HepG2 (cell line): ENCODE measurements around the gene SVOP. TPM values are rescaled to one million over a fixed set of nuclear protein-coding genes. Genes with fewer than 3 reads are reported as not detected.

Source experiments
- BHLHE40 ChIP-seq: IDR thresholded peaks from 2 replicates; pipeline ENCODE4 v1.6.1; 2011; ENCODE audit warnings: low read length, improper control_type of control experiment
- BRCA1 ChIP-seq: sonication (generic); formaldehyde crosslinking; IDR thresholded peaks from 2 replicates; pipeline ENCODE4 v1.4.0; 2020; ENCODE audit warnings: missing genetic modification reagents
- CREB1 ChIP-seq, 2 experiments: fragments of 450-650 bp in 1 of 2; IDR thresholded peaks; 2 replicates each; pipeline ENCODE4 v1.6.1; 2016 to 2017; ENCODE audit warnings: control low read depth in 1 of 2, mild to moderate bottlenecking in 1 of 2, missing compliant biosample characterization in 1 of 2, missing genetic modification characterization in 1 of 2
- CTCF ChIP-seq: sonication (generic); formaldehyde crosslinking; IDR thresholded peaks from 2 replicates; pipeline ENCODE4 v1.5.0; 2020; ENCODE audit warnings: mild to moderate bottlenecking, missing genetic modification reagents, moderate library complexity
- HNRNPUL1 ChIP-seq: fragments of 200-400 bp; formaldehyde crosslinking; IDR thresholded peaks from 2 replicates; pipeline ENCODE4 v1.6.1; 2017; ENCODE audit warnings: low read depth, mild to moderate bottlenecking, low read length, moderate library complexity
- KDM5A ChIP-seq: fragments of 200-600 bp; sonication (generic); IDR thresholded peaks from 2 replicates; pipeline ENCODE4 v1.7.0; 2018; ENCODE audit warnings: antibody characterized with exemption, mild to moderate bottlenecking, low read length, borderline replicate concordance
- KDM5B ChIP-seq: sonication (generic); formaldehyde crosslinking; IDR thresholded peaks from 2 replicates; pipeline ENCODE4 v1.4.0; 2020; ENCODE audit warnings: missing genetic modification reagents, mild to moderate bottlenecking, borderline replicate concordance
- MAFF ChIP-seq: IDR thresholded peaks from 2 replicates; pipeline ENCODE4 v1.6.1; 2011; ENCODE audit warnings: low read depth, low read length, improper control_type of control experiment
- MED13 ChIP-seq: sonication (generic); formaldehyde crosslinking; IDR thresholded peaks from 2 replicates; pipeline ENCODE4 v1.5.0; 2020; ENCODE audit warnings: missing genetic modification reagents
- PCBP2 ChIP-seq: fragments of 200-400 bp; formaldehyde crosslinking; optimal IDR thresholded peaks from 2 replicates; pipeline ENCODE3; 2018; ENCODE audit warnings: low read length, low read depth; ENCODE audit not compliant: poor library complexity, severe bottlenecking
- SNAPC2 ChIP-seq: sonication (generic); formaldehyde crosslinking; IDR thresholded peaks from 2 replicates; pipeline ENCODE4 v1.8.1; 2022; ENCODE audit warnings: mild to moderate bottlenecking, missing genetic modification reagents
- WIZ ChIP-seq: sonication (generic); formaldehyde crosslinking; IDR thresholded peaks from 2 replicates; pipeline ENCODE4 v1.5.1; 2020; ENCODE audit warnings: mild to moderate bottlenecking, missing genetic modification reagents
- ZBTB1 ChIP-seq: sonication (generic); formaldehyde crosslinking; IDR thresholded peaks from 2 replicates; pipeline ENCODE4 v1.4.0; 2020; ENCODE audit warnings: missing genetic modification reagents, borderline replicate concordance
- ZFP1 ChIP-seq: IDR thresholded peaks from 2 replicates; pipeline ENCODE4 v1.6.1; 2016
- ZNF501 ChIP-seq: sonication (generic); formaldehyde crosslinking; IDR thresholded peaks from 2 replicates; pipeline ENCODE4 v1.5.1; 2020; ENCODE audit warnings: mild to moderate bottlenecking, moderate library complexity, missing genetic modification reagents
- ZNF879 ChIP-seq: sonication (generic); formaldehyde crosslinking; IDR thresholded peaks from 2 replicates; pipeline ENCODE4 v1.8.1; 2023; ENCODE audit warnings: missing genetic modification reagents
- polyA plus RNA-seq, 8 experiments: library from polyadenylated mRNA; depleted of rRNA in 3 of 8; stranded (reverse) in 7 of 8; unstranded in 1 of 8; fragments of >200 nt; fragmentation: Illumina TruSeq in 4 of 8; extraction: Trizol in 4 of 8; gene quantifications; 2 replicates each; pipeline versions ENCODE4 v1.2.1 to v1.2.3, GENCODE V29; 2011 to 2016; ENCODE audit warnings: low read depth in 4 of 8, missing spikeins in 1 of 8, mixed read lengths in 1 of 8; ENCODE audit not compliant: insufficient read depth in 1 of 8
- total RNA-seq, 5 experiments: library from RNA; depleted of rRNA; stranded (reverse); fragments of >200 nt; fragmentation: Illumina TruSeq; extraction: Trizol; gene quantifications; 2 replicates each; pipeline ENCODE4 v1.2.3, GENCODE V29; 2016; ENCODE audit warnings: low read depth in 1 of 5
- TF ChIP-seq, protein P1 (sequence below): sonication (generic); formaldehyde crosslinking; IDR thresholded peaks from 2 replicates; pipeline ENCODE4 v1.5.1; 2020; ENCODE audit warnings: missing genetic modification reagents, mild to moderate bottlenecking, borderline replicate concordance
- TF ChIP-seq, protein P2 (sequence below): sonication (generic); formaldehyde crosslinking; IDR thresholded peaks from 2 replicates; pipeline ENCODE4 v1.4.0; 2020; ENCODE audit warnings: missing genetic modification reagents
- TF ChIP-seq, protein P3 (sequence below): sonication (generic); formaldehyde crosslinking; IDR thresholded peaks from 2 replicates; pipeline ENCODE4 v1.8.1; 2023; ENCODE audit warnings: mild to moderate bottlenecking, missing genetic modification reagents

Gene SVOP
- total and polyA plus RNA-seq, 2 of the 13 experiments (the other 11 are each of a cell fraction or from before 2014, with no cell fraction given): not detected

DNA sequence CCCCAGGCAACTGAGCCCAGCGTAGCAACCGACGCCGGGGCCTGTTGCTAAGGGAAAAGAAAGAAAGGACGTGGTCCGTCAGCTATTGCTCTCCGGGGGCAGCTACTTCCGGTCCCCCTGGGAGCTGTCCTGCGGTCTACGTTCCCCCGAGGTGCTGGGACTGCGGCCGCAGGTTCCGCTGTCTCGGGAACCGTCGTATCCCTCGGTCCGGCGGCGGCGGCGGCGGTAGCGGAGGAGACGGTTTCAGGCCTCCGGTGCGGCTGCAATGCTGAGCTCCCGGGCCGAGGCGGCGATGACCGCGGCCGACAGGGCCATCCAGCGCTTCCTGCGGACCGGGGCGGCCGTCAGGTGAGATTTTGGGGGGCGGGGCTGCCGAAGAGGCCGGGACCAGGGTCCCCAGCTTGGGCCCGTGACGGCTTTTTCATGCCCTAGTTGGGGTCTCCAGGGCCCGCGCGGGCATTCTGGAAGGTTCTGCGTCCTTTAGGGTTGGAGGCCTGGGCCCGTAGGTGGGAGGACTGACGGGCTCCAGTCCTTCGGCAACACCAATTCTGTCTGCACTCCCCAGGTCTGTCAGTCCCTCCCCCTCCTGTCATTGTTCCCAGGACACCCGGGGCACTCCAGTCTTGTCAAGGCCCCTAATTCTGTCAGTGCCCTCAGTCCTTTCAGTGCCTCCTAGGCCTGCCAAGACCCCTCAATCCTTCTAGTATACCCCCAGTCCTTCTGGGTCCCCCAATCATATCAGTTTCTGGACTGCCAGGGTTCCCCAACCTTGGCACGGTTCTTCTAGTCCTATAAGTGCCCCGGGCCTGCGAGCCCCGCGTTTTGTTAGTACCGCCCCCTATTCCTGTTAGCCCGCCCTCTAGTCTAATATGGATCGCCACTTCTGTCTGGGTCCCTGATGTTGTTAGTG lies 31.8 kb upstream of the SVOP start, which contains the start of gene USP30 (continued):
- TF ChIP-seq, protein P1, sequence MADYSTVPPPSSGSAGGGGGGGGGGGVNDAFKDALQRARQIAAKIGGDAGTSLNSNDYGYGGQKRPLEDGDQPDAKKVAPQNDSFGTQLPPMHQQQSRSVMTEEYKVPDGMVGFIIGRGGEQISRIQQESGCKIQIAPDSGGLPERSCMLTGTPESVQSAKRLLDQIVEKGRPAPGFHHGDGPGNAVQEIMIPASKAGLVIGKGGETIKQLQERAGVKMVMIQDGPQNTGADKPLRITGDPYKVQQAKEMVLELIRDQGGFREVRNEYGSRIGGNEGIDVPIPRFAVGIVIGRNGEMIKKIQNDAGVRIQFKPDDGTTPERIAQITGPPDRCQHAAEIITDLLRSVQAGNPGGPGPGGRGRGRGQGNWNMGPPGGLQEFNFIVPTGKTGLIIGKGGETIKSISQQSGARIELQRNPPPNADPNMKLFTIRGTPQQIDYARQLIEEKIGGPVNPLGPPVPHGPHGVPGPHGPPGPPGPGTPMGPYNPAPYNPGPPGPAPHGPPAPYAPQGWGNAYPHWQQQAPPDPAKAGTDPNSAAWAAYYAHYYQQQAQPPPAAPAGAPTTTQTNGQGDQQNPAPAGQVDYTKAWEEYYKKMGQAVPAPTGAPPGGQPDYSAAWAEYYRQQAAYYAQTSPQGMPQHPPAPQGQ: no peak
- TF ChIP-seq WIZ (peak; percentile 27; the same call in 1 of the 2 replicates), CTCF (0 out of 2 replicates have a peak, but pooled peaks have one; percentile 30), MED13 (CRISPR knock-in tag) (peak; percentile 72; the same call in 1 of the 2 replicates), KDM5A (peak; percentile 99), KDM5B (CRISPR knock-in tag) (peak; percentile 74; the same call in 1 of the 2 replicates), HNRNPUL1 (no peak), BRCA1 (0 out of 2 replicates have a peak, but pooled peaks have one; percentile 73), ZNF501 (CRISPR knock-in tag) (peak; percentile 89), ZNF879 (CRISPR knock-in tag) (no peak; the same call in 1 of the 2 replicates), BHLHE40 (0 out of 2 replicates have a peak, but pooled peaks have one; percentile 29), PCBP2 (no peak), MAFF (no peak), CREB1 (IDR thresholded peaks at IDR 0.05) (peak; percentile 35; the same call in 1 of the 2 replicates), CREB1 (CRISPR knock-in tag; IDR thresholded peaks at IDR 0.05) (no peak), SNAPC2 (no peak), ZFP1 (peak; percentile 75; the same call in 1 of the 2 replicates), ZBTB1 (CRISPR knock-in tag) (no peak)
- TF ChIP-seq, protein P2, sequence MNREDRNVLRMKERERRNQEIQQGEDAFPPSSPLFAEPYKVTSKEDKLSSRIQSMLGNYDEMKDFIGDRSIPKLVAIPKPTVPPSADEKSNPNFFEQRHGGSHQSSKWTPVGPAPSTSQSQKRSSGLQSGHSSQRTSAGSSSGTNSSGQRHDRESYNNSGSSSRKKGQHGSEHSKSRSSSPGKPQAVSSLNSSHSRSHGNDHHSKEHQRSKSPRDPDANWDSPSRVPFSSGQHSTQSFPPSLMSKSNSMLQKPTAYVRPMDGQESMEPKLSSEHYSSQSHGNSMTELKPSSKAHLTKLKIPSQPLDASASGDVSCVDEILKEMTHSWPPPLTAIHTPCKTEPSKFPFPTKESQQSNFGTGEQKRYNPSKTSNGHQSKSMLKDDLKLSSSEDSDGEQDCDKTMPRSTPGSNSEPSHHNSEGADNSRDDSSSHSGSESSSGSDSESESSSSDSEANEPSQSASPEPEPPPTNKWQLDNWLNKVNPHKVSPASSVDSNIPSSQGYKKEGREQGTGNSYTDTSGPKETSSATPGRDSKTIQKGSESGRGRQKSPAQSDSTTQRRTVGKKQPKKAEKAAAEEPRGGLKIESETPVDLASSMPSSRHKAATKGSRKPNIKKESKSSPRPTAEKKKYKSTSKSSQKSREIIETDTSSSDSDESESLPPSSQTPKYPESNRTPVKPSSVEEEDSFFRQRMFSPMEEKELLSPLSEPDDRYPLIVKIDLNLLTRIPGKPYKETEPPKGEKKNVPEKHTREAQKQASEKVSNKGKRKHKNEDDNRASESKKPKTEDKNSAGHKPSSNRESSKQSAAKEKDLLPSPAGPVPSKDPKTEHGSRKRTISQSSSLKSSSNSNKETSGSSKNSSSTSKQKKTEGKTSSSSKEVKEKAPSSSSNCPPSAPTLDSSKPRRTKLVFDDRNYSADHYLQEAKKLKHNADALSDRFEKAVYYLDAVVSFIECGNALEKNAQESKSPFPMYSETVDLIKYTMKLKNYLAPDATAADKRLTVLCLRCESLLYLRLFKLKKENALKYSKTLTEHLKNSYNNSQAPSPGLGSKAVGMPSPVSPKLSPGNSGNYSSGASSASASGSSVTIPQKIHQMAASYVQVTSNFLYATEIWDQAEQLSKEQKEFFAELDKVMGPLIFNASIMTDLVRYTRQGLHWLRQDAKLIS (CRISPR knock-in tag): no peak; the same call in 1 of the 2 replicates
- TF ChIP-seq, protein P3, sequence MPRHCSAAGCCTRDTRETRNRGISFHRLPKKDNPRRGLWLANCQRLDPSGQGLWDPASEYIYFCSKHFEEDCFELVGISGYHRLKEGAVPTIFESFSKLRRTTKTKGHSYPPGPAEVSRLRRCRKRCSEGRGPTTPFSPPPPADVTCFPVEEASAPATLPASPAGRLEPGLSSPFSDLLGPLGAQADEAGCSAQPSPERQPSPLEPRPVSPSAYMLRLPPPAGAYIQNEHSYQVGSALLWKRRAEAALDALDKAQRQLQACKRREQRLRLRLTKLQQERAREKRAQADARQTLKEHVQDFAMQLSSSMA (CRISPR knock-in tag): 0 out of 2 replicates have a peak, but pooled peaks have one; percentile 21
